H1 (cell line): ENCODE measurements around the gene WIPI1. TPM values are rescaled to one million over a fixed set of nuclear protein-coding genes. Genes with fewer than 3 reads are reported as not detected.

Experiments used
- CTCF ChIA-PET: fragments of 300-600 bp; sonication (Branson Sonifier 250); formaldehyde crosslinking; loops from one replicate; lab custom pipeline; 2021; ENCODE audit not compliant: partially characterized antibody; lab: Charles Lee
- POLR2A ChIA-PET: fragments of 300-600 bp; sonication (Branson Sonifier 250); formaldehyde crosslinking; loops from one replicate; lab custom pipeline; 2021; ENCODE audit warnings: inconsistent platforms; ENCODE audit not compliant: partially characterized antibody; lab: Charles Lee
- DNase-seq, 2 experiments: peaks; one replicate each; pipeline versions ENCODE4 v3.0.0 to v3.0.0-alpha.2; 2010 to 2022; ENCODE audit warnings: low spot score in 2 of 2, low read depth in 1 of 2, mixed read lengths in 1 of 2
- FAIRE-seq: peaks from 2 replicates; lab custom pipeline; 2011; peaks lifted over from hg19 to GRCh38; lab: Jason Lieb, UNC
- H2AFZ ChIP-seq: 2 replicates; pipeline ENCODE4 v1.8.1; 2012; ENCODE audit warnings: low read length, inconsistent platforms
- H2AK5ac ChIP-seq: 2 replicates; pipeline ENCODE4 v1.6.1; 2013; ENCODE audit warnings: low read depth, low read length
- H2BK120ac ChIP-seq: replicated peaks from 2 replicates; pipeline ENCODE3; 2013; ENCODE audit warnings: low read depth, low read length, inconsistent platforms
- H2BK12ac ChIP-seq: 2 replicates; pipeline ENCODE4 v1.6.1; 2013; ENCODE audit warnings: low read depth, low read length
- H2BK15ac ChIP-seq: 2 replicates; pipeline ENCODE4 v1.6.1; 2013; ENCODE audit warnings: low read length
- H2BK20ac ChIP-seq: 2 replicates; pipeline ENCODE4 v1.6.1; 2013; ENCODE audit warnings: low read length
- H2BK5ac ChIP-seq: 2 replicates; pipeline ENCODE4 v1.6.1; 2013; ENCODE audit warnings: low read depth, low read length
- H3K14ac ChIP-seq: 2 replicates; pipeline ENCODE4 v1.6.1; 2013; ENCODE audit warnings: inconsistent platforms; ENCODE audit not compliant: insufficient read length
- H3K18ac ChIP-seq: 2 replicates; pipeline ENCODE4 v1.6.1; 2013; ENCODE audit warnings: low read length; ENCODE audit errors: extremely low read depth
- H3K23ac ChIP-seq: 2 replicates; pipeline ENCODE4 v1.6.1; 2013; ENCODE audit warnings: inconsistent platforms; ENCODE audit not compliant: insufficient read length
- H3K23me2 ChIP-seq: 2 replicates; pipeline ENCODE4 v1.6.1; 2013; ENCODE audit warnings: low read depth, low read length
- H3K27ac ChIP-seq: 2 replicates; pipeline ENCODE4 v1.6.1; 2011; ENCODE audit warnings: low read depth, low read length, inconsistent platforms
- H3K27me3 ChIP-seq, 4 experiments: replicated peaks in 1 of 4; 1 replicate in 1 of 4; 2 replicates in 3 of 4; pipeline versions ENCODE4 v1.6.1 to v1.8.1; 2011 to 2013; ENCODE audit warnings: low read length in 3 of 4, mild to moderate bottlenecking in 3 of 4, inconsistent platforms in 2 of 4, mixed read lengths in 2 of 4, moderate library complexity in 1 of 4; ENCODE audit not compliant: control insufficient read depth in 3 of 4, insufficient read depth in 3 of 4; ENCODE audit errors: extremely low read depth in 1 of 4
- H3K36me3 ChIP-seq, 4 experiments: 2 replicates each; pipeline versions ENCODE4 v1.6.1 to v1.8.1; 2011 to 2013; ENCODE audit warnings: mild to moderate bottlenecking in 4 of 4, low read length in 3 of 4, moderate library complexity in 2 of 4, control low read depth in 1 of 4, inconsistent platforms in 1 of 4; ENCODE audit not compliant: insufficient read depth in 4 of 4, control insufficient read depth in 2 of 4
- H3K4ac ChIP-seq: replicated peaks from 2 replicates; pipeline ENCODE3; 2013; ENCODE audit warnings: low read length, low read depth, mixed read lengths, inconsistent platforms; ENCODE audit not compliant: insufficient read length
- H3K4me1 ChIP-seq, 4 experiments: replicated peaks in 1 of 4; 1 replicate in 1 of 4; 2 replicates in 3 of 4; pipeline versions ENCODE4 v1.6.1 to v1.8.1; 2011 to 2013; ENCODE audit warnings: low read length in 3 of 4, inconsistent platforms in 2 of 4, mixed read lengths in 1 of 4; ENCODE audit not compliant: insufficient read depth in 4 of 4, control insufficient read depth in 3 of 4
- H3K4me2 ChIP-seq, 2 experiments: 2 replicates each; pipeline versions ENCODE4 v1.6.1 to v1.8.1; 2011 to 2013; ENCODE audit warnings: low read depth in 2 of 2, low read length in 2 of 2, control low read depth in 1 of 2, inconsistent platforms in 1 of 2, mild to moderate bottlenecking in 1 of 2; ENCODE audit not compliant: insufficient read depth in 1 of 2
- H3K4me3 ChIP-seq, 4 experiments: fragments of 200-600, 300-600 bp in 1 of 4; sonication (generic), shearing (Covaris generic), sonication (Bioruptor Twin) in 1 of 4; 2 replicates each; pipeline versions ENCODE4 v1.5.1 to v1.8.1; 2011 to 2016; ENCODE audit warnings: low read length in 4 of 4, low read depth in 3 of 4, control low read depth in 2 of 4, inconsistent platforms in 2 of 4, mild to moderate bottlenecking in 2 of 4, mixed read lengths in 1 of 4, moderate library complexity in 1 of 4; ENCODE audit not compliant: insufficient read depth in 2 of 4; ENCODE audit errors: extremely low read depth in 1 of 4
- H3K56ac ChIP-seq: replicated peaks from 2 replicates; pipeline ENCODE3; 2013; ENCODE audit warnings: low read depth, mild to moderate bottlenecking, mixed read lengths, low read length, inconsistent platforms; ENCODE audit not compliant: insufficient read length
- H3K79me1 ChIP-seq: 2 replicates; pipeline ENCODE4 v1.6.1; 2013; ENCODE audit warnings: low read depth, low read length, control low read depth
- H3K79me2 ChIP-seq, 2 experiments: 2 replicates each; pipeline versions ENCODE4 v1.6.1 to v1.8.1; 2012 to 2013; ENCODE audit warnings: low read length in 2 of 2, mild to moderate bottlenecking in 2 of 2, inconsistent platforms in 1 of 2; ENCODE audit not compliant: insufficient read depth in 2 of 2, control insufficient read depth in 1 of 2
- H3K9ac ChIP-seq, 4 experiments: replicated peaks in 1 of 4; 1 replicate in 1 of 4; 2 replicates in 3 of 4; pipeline versions ENCODE4 v1.6.1 to v1.8.1; 2011 to 2013; ENCODE audit warnings: low read depth in 3 of 4, low read length in 3 of 4, control low read depth in 2 of 4, mild to moderate bottlenecking in 2 of 4, moderate library complexity in 2 of 4, inconsistent platforms in 1 of 4; ENCODE audit errors: extremely low read depth in 1 of 4
- H3K9me3 ChIP-seq, 2 experiments: 2 replicates each; pipeline versions ENCODE4 v1.6.1 to v1.8.1; 2012 to 2013; ENCODE audit warnings: mild to moderate bottlenecking in 2 of 2, moderate library complexity in 2 of 2, control low read depth in 1 of 2, inconsistent platforms in 1 of 2, low read depth in 1 of 2, low read length in 1 of 2, mixed read lengths in 1 of 2; ENCODE audit not compliant: insufficient read depth in 2 of 2
- H4K20me1 ChIP-seq, 2 experiments: replicated peaks in 1 of 2; 2 replicates each; pipeline versions ENCODE3 to v1.8.1; 2011 to 2013; ENCODE audit warnings: inconsistent platforms in 2 of 2, low read length in 2 of 2, mild to moderate bottlenecking in 1 of 2; ENCODE audit not compliant: insufficient read depth in 2 of 2, control insufficient read depth in 1 of 2
- H4K5ac ChIP-seq: 2 replicates; pipeline ENCODE4 v1.6.1; 2013; ENCODE audit warnings: low read length, low read depth, mixed read lengths, inconsistent platforms; ENCODE audit not compliant: insufficient read length
- H4K8ac ChIP-seq: 2 replicates; pipeline ENCODE4 v1.8.0; 2013; ENCODE audit warnings: mild to moderate bottlenecking, moderate library complexity, low read length, inconsistent platforms; ENCODE audit not compliant: insufficient read depth; ENCODE audit errors: extremely low read depth
- H4K91ac ChIP-seq: replicated peaks from 2 replicates; pipeline ENCODE3; 2013; ENCODE audit warnings: low read length, mixed read lengths, inconsistent platforms; ENCODE audit not compliant: insufficient read length
- ATF2 ChIP-seq: IDR thresholded peaks from 2 replicates; pipeline ENCODE4 v1.6.1; 2012; ENCODE audit warnings: low read length, inconsistent platforms
- HDAC2 ChIP-seq, 2 experiments: fragments of 300-600 bp in 1 of 2; sonication (generic) in 1 of 2; IDR thresholded peaks; 2 replicates each; pipeline ENCODE4 v1.6.1; 2011 to 2012; ENCODE audit warnings: low read depth in 2 of 2, low read length in 2 of 2, mild to moderate bottlenecking in 2 of 2, moderate library complexity in 2 of 2, borderline replicate concordance in 1 of 2, inconsistent platforms in 1 of 2
- KDM1A ChIP-seq: fragments of 200-600, 300-600 bp; sonication (generic); IDR thresholded peaks from 2 replicates; pipeline ENCODE4 v1.7.1; 2016; ENCODE audit warnings: mild to moderate bottlenecking, low read length, borderline replicate concordance
- SIX5 ChIP-seq: IDR thresholded peaks from 2 replicates; pipeline ENCODE4 v1.6.1; 2011; ENCODE audit warnings: mild to moderate bottlenecking, low read depth, low read length
- SRF ChIP-seq: IDR thresholded peaks from 2 replicates; pipeline ENCODE4 v1.6.1; 2011; ENCODE audit warnings: mild to moderate bottlenecking, low read depth, low read length, moderate library complexity
- WGBS, 2 experiments: shearing (Covaris generic) in 1 of 2; methylation state at CpG; one replicate each; pipeline versions ENCODE4 v1.1.6 to v1.1.7; 2013 to 2015; ENCODE audit warnings: low lambda C conversion rate in 2 of 2, mixed read lengths in 2 of 2, inconsistent platforms in 1 of 2, low coverage in 1 of 2, missing lambda C conversion rate in 1 of 2; ENCODE audit not compliant: insufficient replicate concordance in 2 of 2, insufficient coverage in 1 of 2, insufficient read length in 1 of 2; ENCODE audit errors: extremely low coverage in 1 of 2, missing lambda C conversion rate in 1 of 2; 5-methylcytosine and 5-hydroxymethylcytosine counted together
- polyA plus RNA-seq, 7 experiments: library from polyadenylated mRNA; depleted of rRNA in 3 of 7; stranded (reverse) in 5 of 7; unstranded in 2 of 7; fragments of >200 nt in 5 of 7; fragments of 200-250 nt in 2 of 7; gene quantifications; 1 replicate in 5 of 7; 2 replicates in 1 of 7; 4 replicates in 1 of 7; pipeline versions ENCODE4 v1.2.1 to v1.2.3, GENCODE V29; 2011 to 2013; ENCODE audit warnings: missing spikeins in 2 of 7, mixed read lengths in 2 of 7
- total RNA-seq: library from RNA; stranded (reverse); fragmentation: NEBNext Ultra II Directional; extraction: Animal tissue kit (Norgen Biotek cat#: 25700); gene quantifications from 2 replicates; pipeline ENCODE4 v1.2.1, GENCODE V29; 2021

Gene WIPI1
- total and polyA plus RNA-seq, 2 of the 8 experiments (the other 6 are each of a cell fraction or from before 2014, with no cell fraction given), result 16.6 to 17.4 TPM

GRCh38 chr17:68443972-68444464 is 13.3 kb downstream of the WIPI1 start:
- H3K56ac ChIP-seq, result no peak overlapping the region

More at GRCh38 chr17:68443972-68444464, 13.3 kb downstream of the WIPI1 start:
- TF ChIP-seq SIX5 (no peak), ATF2 (no peak), HDAC2 (IDR thresholded peaks at IDR 0.05; ENCODE audit: borderline replicate concordance in 1 of 2, low read depth in 2 of 2, low read length in 2 of 2) (no peak), KDM1A (no peak), SRF (no peak)
- no peak overlapping the region for H3K9ac ChIP-seq
- H3K14ac ChIP-seq, result no peak overlapping the region
- no peak overlapping the region for H3K27ac ChIP-seq
- no peaks in the 10 kb centered on the region for H3K79me1 ChIP-seq
- DNase-seq (no peak), FAIRE-seq (no peak)
- H2BK20ac ChIP-seq, result no peak overlapping the region
- H3K23me2 ChIP-seq, result no peaks in the 10 kb centered on the region
- 91% methylated on average over 11 of the region's 11 CpGs; no CpG with 5 or more reads in 1 of the 2 experiments for WGBS, 2 experiments
- H3K18ac ChIP-seq, result no peak overlapping the region
- no peaks in the 10 kb centered on the region for H3K79me2 ChIP-seq
- no peak overlapping the region for H3K23ac ChIP-seq
- no peak overlapping the region for H2AK5ac ChIP-seq
- no peaks in the 10 kb centered on the region for H3K4me1 ChIP-seq
- H3K4me3 ChIP-seq, result no peak overlapping the region
- POLR2A ChIA-PET, result interaction anchor here (0.9 to 1.1 kb wide), 2 partner anchors 14 to 307 kb away, joined by 3 read pairs; no protein-coding TSS in a partner anchor
- H3K4me2 ChIP-seq, result no peak overlapping the region
- no peak overlapping the region for H2BK12ac ChIP-seq
- no peak overlapping the region for H2BK120ac ChIP-seq
- H4K20me1 ChIP-seq, result no peaks in the 10 kb centered on the region
- no peak overlapping the region for H4K5ac ChIP-seq
- H2AFZ ChIP-seq, result no peak overlapping the region
- H2BK5ac ChIP-seq, result no peak overlapping the region
- no peak overlapping the region for H4K91ac ChIP-seq
- no peak overlapping the region for H4K8ac ChIP-seq
- H3K9me3 ChIP-seq, result no peaks in the 10 kb centered on the region
- H2BK15ac ChIP-seq, result no peak overlapping the region
- no peak overlapping the region for H3K4ac ChIP-seq
- H3K27me3 ChIP-seq, result no peaks in the 10 kb centered on the region
- CTCF ChIA-PET, result interaction anchor here (1.4 to 9.2 kb wide), 3 partner anchors 9 to 17 kb away, joined by 3 to 67 read pairs (median 6); no protein-coding TSS in a partner anchor
- H3K36me3 ChIP-seq, result peaks cover 0 to 8% (median under 1%) of the 10 kb centered on the region in 4 experiments; a peak in 1 of 8 replicates
